NB4 (cell line): ENCODE results near the gene TRAM2.

Experiments used
- DNase-seq: peaks from one replicate; pipeline ENCODE4 v3.0.0; 2010; ENCODE audit warnings: low read depth
- H3K4me3 ChIP-seq: one replicate; pipeline ENCODE4 v1.5.1; 2011; ENCODE audit warnings: mild to moderate bottlenecking, low read depth, low read length, moderate library complexity
- CTCF ChIP-seq: IDR thresholded peaks from one replicate; pipeline ENCODE4 v1.5.1; 2012; ENCODE audit warnings: low read depth, low read length
- MAX ChIP-seq: IDR thresholded peaks from 2 replicates; pipeline ENCODE4 v1.6.1; 2011; ENCODE audit warnings: low read depth, low read length
- MYC ChIP-seq: IDR thresholded peaks from 2 replicates; pipeline ENCODE4 v1.6.1; 2011; ENCODE audit warnings: low read depth, low read length
- POLR2A ChIP-seq: IDR thresholded peaks from 2 replicates; pipeline ENCODE4 v1.6.1; 2011; ENCODE audit warnings: mild to moderate bottlenecking; ENCODE audit not compliant: insufficient read length; ENCODE audit errors: extremely low read depth

The TRAM2 gene

GRCh38 chr6:52582996-52583395 is 6.1 kb upstream of the TRAM2 start:
- H3K4me3 ChIP-seq, result no peak overlapping the region
- DNase-seq, result no peak
- no peak for TF ChIP-seq CTCF
- TF ChIP-seq POLR2A, result no peak
- TF ChIP-seq MAX, result no peak
- TF ChIP-seq MYC, result no peak

GRCh38 chr6:52582446-52582845 is 5.6 kb upstream of the TRAM2 start:
- no peak for DNase-seq
- TF ChIP-seq MAX, result no peak
- TF ChIP-seq CTCF, result no peak
- TF ChIP-seq MYC, result no peak
- no peak for TF ChIP-seq POLR2A
- H3K4me3 ChIP-seq, result no peak overlapping the region

GRCh38 chr6:52580905-52581304 is 4.0 kb upstream of the TRAM2 start:
- DNase-seq, result no peak
- H3K4me3 ChIP-seq, result no peak overlapping the region
- TF ChIP-seq CTCF, result no peak
- TF ChIP-seq MYC, result no peak
- no peak for TF ChIP-seq MAX
- TF ChIP-seq POLR2A, result no peak

- TF ChIP-seq MAX, result no peak
- no peak for TF ChIP-seq POLR2A
- no peak for TF ChIP-seq MYC
- TF ChIP-seq CTCF, result no peak
- H3K4me3 ChIP-seq, result no peak overlapping the region
- no peak for DNase-seq
Measured at GRCh38 chr6:52579006-52579660, 2.3 kb upstream of the TRAM2 start.

- no peak for TF ChIP-seq CTCF
- TF ChIP-seq MYC, result no peak
- no peak for TF ChIP-seq POLR2A
- no peak for TF ChIP-seq MAX
- peak overlapping the region; percentile 62 for H3K4me3 ChIP-seq
- DNase-seq, result peak; percentile 54
Measured at GRCh38 chr6:52577778-52578463, 1.1 kb upstream of the TRAM2 start.
